ENCODE data around the gene NAALADL2.

NAALADL2 gene

DNA sequence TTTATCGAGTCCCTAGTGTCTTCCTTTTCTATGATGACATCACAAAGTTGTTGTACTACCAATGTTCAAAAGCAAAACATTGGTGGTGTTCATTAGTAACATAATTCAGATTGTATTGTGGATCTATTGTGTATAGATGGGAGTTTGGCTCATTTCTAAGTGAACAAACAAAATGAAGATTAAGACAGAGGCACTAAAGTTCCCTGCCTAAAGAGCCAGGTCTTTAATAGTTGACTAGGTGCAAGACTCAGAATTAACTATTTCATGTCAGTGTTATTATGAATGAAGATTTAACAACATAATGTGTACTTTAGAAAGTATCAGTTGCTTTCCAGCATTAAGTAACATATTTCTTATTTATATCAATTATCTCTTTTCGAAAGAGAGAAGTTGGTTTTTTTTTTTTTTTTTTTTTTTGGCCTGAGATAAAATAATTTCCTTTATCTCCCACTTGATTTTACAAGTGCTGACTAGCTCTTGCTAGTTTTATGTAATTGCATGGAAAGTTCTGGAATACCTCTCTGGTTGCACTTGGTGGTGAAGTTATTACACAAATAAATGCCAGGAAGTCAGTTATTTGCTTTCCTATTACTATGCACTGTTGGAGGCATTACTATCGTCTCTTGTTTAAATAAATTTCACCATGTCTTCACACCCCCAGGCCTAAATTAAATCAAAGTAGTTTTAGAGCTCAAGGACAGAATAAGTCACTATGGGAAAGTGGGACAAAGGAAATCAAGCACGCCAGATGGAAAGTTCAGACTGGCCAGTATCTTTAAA, 48.7 kb downstream of the NAALADL2 start:
- H3K27ac ChIP-seq: no peak overlapping the region
- no peaks in the 10 kb centered on the region for H3K9me3 ChIP-seq (ENCODE audit: low read depth, low read length)
- no peaks in the 10 kb centered on the region for H3K36me3 ChIP-seq (ENCODE audit: insufficient read depth, low read length)
- DNase-seq (ENCODE audit: low read depth, low spot score): peak; percentile 66
- H3K9ac ChIP-seq (ENCODE audit: insufficient read length): no peak overlapping the region
- TF ChIP-seq EZH2 (IDR thresholded peaks at IDR 0.05) (no peak), FOXP2 (optimal IDR thresholded peaks at IDR 0.05; ENCODE audit: control extremely low read depth, extremely low read length, insufficient read depth) (no peak), POLR2AphosphoS5 (IDR thresholded peaks at IDR 0.05; ENCODE audit: borderline replicate concordance, low read depth, low read length) (no peak)
- peak overlapping the region; percentile 7; the same call in 1 of the 2 replicates for H3K4me3 ChIP-seq

DNA sequence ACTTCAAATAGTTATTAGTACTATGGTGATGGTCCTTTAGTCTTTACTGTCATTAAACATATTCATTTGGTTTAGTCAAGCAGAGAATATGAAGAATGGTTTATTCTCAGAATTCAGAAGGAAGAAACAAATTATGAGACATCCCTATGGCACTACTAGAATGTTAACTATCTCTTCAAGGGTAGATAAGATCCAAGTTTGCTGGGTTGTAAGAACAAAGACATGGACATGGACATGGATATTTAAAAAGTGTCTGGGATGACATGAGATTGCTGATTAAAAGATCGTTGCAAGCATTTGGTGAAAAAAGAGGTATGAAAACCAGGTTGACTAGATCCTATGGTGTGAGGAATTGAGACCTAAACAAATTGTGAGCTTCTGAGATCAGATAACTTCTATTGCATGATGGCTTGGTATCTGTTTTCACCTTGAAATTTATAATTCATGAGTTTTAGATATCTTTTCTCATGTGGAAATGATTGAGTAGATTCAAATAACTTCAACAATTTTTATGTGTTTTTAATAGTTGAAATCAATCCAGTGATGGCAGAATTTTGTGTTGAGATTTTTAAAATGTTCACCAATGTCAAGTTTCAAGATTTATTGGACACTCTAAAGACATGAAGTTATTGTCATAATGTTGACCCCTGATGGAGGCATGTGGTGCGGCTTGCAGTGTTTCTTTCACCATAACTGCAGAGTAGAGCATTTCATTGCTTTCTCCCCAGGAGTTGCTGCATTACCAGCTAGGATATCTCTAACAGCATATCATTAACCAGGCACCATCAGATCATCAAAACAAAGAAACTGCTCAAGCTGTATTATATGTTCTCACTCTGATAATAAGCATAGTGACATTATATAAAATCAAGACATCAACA, 72.6 kb downstream of the NAALADL2 start:
- no peak overlapping the region for H3K4me3 ChIP-seq
- no peak overlapping the region for H3K27ac ChIP-seq
- no peaks in the 10 kb centered on the region for H3K36me3 ChIP-seq (ENCODE audit: insufficient read depth, low read length)
- TF ChIP-seq FOXP2 (optimal IDR thresholded peaks at IDR 0.05; ENCODE audit: control extremely low read depth, extremely low read length, insufficient read depth) (no peak), POLR2AphosphoS5 (IDR thresholded peaks at IDR 0.05; ENCODE audit: borderline replicate concordance, low read depth, low read length) (no peak), EZH2 (IDR thresholded peaks at IDR 0.05) (no peak)
- no peak for DNase-seq (ENCODE audit: low read depth, low spot score)
- H3K9ac ChIP-seq (ENCODE audit: insufficient read length): no peak overlapping the region
- H3K9me3 ChIP-seq (ENCODE audit: low read depth, low read length): no peaks in the 10 kb centered on the region

DNA sequence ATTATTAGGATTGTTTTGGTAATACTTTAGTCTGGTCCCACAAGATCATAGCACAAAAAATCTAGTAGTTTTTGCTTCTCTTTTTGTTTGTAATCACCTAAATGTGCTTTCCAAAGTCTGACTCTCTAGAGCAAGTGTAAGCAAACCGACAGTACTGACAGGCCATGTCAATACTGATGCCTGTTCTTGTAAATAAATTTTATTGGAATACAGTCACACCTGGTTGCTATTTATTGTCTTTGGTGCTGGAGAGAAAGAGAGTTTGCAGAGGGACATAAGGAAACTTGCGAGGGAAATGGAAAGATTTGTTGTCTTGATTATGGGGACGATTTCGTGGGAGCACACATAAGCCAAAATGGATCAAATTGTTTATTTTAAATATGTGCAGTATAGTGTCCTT, 77.5 kb downstream of the NAALADL2 start:
- TF ChIP-seq POLR2AphosphoS5 (IDR thresholded peaks at IDR 0.05; ENCODE audit: borderline replicate concordance, low read depth, low read length) (no peak), EZH2 (IDR thresholded peaks at IDR 0.05) (no peak), FOXP2 (optimal IDR thresholded peaks at IDR 0.05; ENCODE audit: control extremely low read depth, extremely low read length, insufficient read depth) (no peak)
- DNase-seq (ENCODE audit: low read depth, low spot score): no peak
- no peak overlapping the region for H3K4me3 ChIP-seq
- H3K27ac ChIP-seq: no peak overlapping the region
- H3K9ac ChIP-seq (ENCODE audit: insufficient read length): no peak overlapping the region
- H3K9me3 ChIP-seq (ENCODE audit: low read depth, low read length): peaks cover 7% of the 10 kb centered on the region; the same call in 1 of the 2 replicates
- H3K36me3 ChIP-seq (ENCODE audit: insufficient read depth, low read length): no peaks in the 10 kb centered on the region

DNA sequence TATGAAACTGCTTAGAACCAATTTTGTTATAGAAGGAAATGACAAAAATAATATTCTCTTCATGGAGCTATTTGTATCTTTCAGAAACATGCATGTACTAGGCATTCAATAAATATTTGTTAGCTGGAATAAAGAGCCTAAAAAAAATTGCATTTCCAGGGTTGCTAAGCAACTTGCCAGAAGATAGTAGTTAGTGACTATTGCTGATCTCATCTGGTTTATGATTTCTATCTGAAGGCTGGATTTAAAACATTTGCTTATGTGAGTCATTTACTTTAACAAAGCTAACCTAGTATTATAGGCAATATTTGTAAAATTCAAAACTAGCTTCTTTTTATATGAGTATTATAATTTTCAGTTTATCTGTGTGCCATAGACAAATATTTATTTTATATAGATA, 78.3 kb downstream of the NAALADL2 start:
- Histone ChIP-seq H3K9me3 (ENCODE audit: low read depth, low read length) (peaks cover 7% of the 10 kb centered on the region; the same call in 1 of the 2 replicates), H3K36me3 (ENCODE audit: insufficient read depth, low read length) (no peaks in the 10 kb centered on the region), H3K4me3 (peak overlapping the region; percentile 70), H3K9ac (ENCODE audit: insufficient read length) (no peak overlapping the region), H3K27ac (peak overlapping the region; percentile 73)
- TF ChIP-seq POLR2AphosphoS5 (IDR thresholded peaks at IDR 0.05; ENCODE audit: borderline replicate concordance, low read depth, low read length) (no peak), EZH2 (IDR thresholded peaks at IDR 0.05) (no peak), FOXP2 (optimal IDR thresholded peaks at IDR 0.05; ENCODE audit: control extremely low read depth, extremely low read length, insufficient read depth) (no peak)
- DNase-seq (ENCODE audit: low read depth, low spot score): peak; percentile 40

DNA sequence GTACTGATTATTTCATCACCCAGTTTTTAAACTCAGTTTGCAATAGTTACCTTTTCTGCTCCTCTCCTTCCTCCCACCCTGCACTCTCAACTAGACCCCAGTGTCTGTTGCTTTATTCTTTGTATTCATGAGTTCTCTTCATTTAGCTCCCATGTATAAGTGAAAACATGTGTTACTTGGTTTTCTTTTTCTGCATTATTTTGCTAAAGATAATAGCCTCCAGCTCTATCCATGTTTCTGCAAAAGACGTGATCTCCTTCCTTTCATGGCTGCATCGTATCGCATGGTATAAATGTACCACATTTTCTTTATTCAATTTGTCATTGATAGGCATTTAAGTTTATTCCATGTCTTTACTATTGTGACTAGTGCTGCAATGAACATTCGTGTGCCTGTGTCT, 79.0 kb downstream of the NAALADL2 start:
- H3K9me3 ChIP-seq (ENCODE audit: low read depth, low read length): peaks cover 7% of the 10 kb centered on the region; the same call in 1 of the 2 replicates
- H3K4me3 ChIP-seq: peak overlapping the region; percentile 70
- peak overlapping the region; percentile 73 for H3K27ac ChIP-seq
- peak; percentile 63 for DNase-seq (ENCODE audit: low read depth, low spot score)
- H3K9ac ChIP-seq (ENCODE audit: insufficient read length): peak overlapping the region; percentile 6
- no peak for TF ChIP-seq FOXP2 (optimal IDR thresholded peaks at IDR 0.05; ENCODE audit: control extremely low read depth, extremely low read length, insufficient read depth)
- TF ChIP-seq POLR2AphosphoS5 (IDR thresholded peaks at IDR 0.05; ENCODE audit: borderline replicate concordance, low read depth, low read length): no peak
- no peak for TF ChIP-seq EZH2 (IDR thresholded peaks at IDR 0.05)
- no peaks in the 10 kb centered on the region for H3K36me3 ChIP-seq (ENCODE audit: insufficient read depth, low read length)

DNA sequence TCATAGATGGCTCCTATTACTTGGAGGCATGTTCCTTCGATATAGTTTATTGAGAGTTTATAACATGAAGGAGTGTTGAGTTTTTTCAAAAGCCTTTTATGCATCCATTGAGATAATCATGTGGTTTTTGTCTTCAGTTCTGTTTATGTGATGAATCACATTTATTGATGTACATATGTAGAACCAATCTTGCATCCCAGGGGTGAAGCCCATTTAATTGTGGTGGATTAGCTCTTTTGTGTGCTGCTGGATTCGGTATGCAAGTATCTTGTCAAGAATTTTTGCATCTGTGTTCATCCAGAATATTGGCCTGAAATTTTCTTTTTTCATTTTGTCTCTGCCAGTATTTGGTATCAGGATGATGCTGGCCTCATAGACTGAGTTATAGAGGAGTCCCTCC, 81.0 kb downstream of the NAALADL2 start:
- Histone ChIP-seq H3K27ac (no peak overlapping the region), H3K9me3 (ENCODE audit: low read depth, low read length) (peaks cover 7% of the 10 kb centered on the region; the same call in 1 of the 2 replicates), H3K36me3 (ENCODE audit: insufficient read depth, low read length) (no peaks in the 10 kb centered on the region), H3K9ac (ENCODE audit: insufficient read length) (no peak overlapping the region), H3K4me3 (no peak overlapping the region)
- TF ChIP-seq FOXP2 (optimal IDR thresholded peaks at IDR 0.05; ENCODE audit: control extremely low read depth, extremely low read length, insufficient read depth) (no peak), EZH2 (IDR thresholded peaks at IDR 0.05) (no peak), POLR2AphosphoS5 (IDR thresholded peaks at IDR 0.05; ENCODE audit: borderline replicate concordance, low read depth, low read length) (no peak)
- DNase-seq (ENCODE audit: low read depth, low spot score): no peak

DNA sequence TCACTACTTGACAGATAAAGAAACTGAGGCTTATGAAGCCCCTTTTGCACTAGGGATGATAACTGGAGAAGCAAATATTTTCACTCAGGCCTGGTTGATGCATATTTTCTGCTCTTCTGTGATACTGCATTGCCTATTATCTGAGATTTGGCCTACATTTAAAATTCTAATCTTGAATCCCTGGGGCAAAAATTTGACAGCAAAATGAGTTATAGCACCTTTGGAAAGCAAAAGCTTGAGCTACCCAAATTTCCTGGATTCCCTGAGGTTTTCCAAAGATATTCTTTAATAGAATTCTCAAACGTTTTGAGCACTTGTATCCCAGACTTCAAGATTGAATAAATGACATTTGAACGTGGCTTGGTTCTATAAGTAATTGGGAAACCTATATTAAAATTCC, 86.1 kb downstream of the NAALADL2 start:
- TF ChIP-seq EZH2 (IDR thresholded peaks at IDR 0.05): no peak
- TF ChIP-seq POLR2AphosphoS5 (IDR thresholded peaks at IDR 0.05; ENCODE audit: borderline replicate concordance, low read depth, low read length): no peak
- TF ChIP-seq FOXP2 (optimal IDR thresholded peaks at IDR 0.05; ENCODE audit: control extremely low read depth, extremely low read length, insufficient read depth): no peak
- H3K27ac ChIP-seq: peak overlapping the region; percentile 16; the same call in 1 of the 2 replicates
- no peak overlapping the region for H3K4me3 ChIP-seq
- H3K9me3 ChIP-seq (ENCODE audit: low read depth, low read length): no peaks in the 10 kb centered on the region; the same call in 1 of the 2 replicates
- no peaks in the 10 kb centered on the region for H3K36me3 ChIP-seq (ENCODE audit: insufficient read depth, low read length)
- DNase-seq (ENCODE audit: low read depth, low spot score): peak; percentile 77
- no peak overlapping the region for H3K9ac ChIP-seq (ENCODE audit: insufficient read length)

DNA sequence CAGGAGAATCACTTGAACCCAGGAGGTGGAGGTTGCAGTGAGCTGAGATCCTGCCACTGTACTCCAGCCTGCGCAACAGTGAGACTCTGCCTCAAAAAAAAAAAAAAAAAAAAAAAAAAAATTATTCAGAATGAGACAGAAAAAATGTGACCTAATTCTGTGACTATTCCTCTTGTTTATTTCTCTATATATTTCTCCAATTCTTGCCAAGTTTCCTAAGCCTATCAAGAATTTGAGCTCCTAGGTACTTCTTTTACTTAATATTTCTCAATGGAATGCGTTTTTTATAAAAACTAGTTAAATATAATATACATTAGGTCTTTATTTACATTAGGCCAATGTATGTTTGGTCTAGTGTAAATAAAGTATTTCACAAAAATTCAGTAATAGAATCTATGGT, 86.8 kb downstream of the NAALADL2 start:
- TF ChIP-seq EZH2 (IDR thresholded peaks at IDR 0.05): no peak
- TF ChIP-seq POLR2AphosphoS5 (IDR thresholded peaks at IDR 0.05; ENCODE audit: borderline replicate concordance, low read depth, low read length): no peak
- Histone ChIP-seq H3K4me3 (no peak overlapping the region), H3K9ac (ENCODE audit: insufficient read length) (no peak overlapping the region), H3K27ac (no peak overlapping the region), H3K9me3 (ENCODE audit: low read depth, low read length) (no peaks in the 10 kb centered on the region; the same call in 1 of the 2 replicates), H3K36me3 (ENCODE audit: insufficient read depth, low read length) (no peaks in the 10 kb centered on the region)
- no peak for DNase-seq (ENCODE audit: low read depth, low spot score)
